GM10248 (cell line): ENCODE results near the gene CCDC81.
A peak's percentile ranks its signal among the peaks of the same experiment; 100 is the strongest.
"Not testable (repeated sequence)": the region's sequence is repeated elsewhere in the genome, so short reads cannot be mapped to it uniquely, and the experiment has no call there.

ENCODE experiments used
- CTCF ChIA-PET: fragments of 300-600 bp; sonication (Branson Sonifier 250); formaldehyde crosslinking; extraction: SDS; loops from one replicate; lab custom pipeline; 2021; ENCODE audit warnings: antibody characterized with exemption; lab: Yijun Ruan, JAX
- POLR2A ChIA-PET: fragments of 350-650 bp; sonication (Branson Sonifier 250); formaldehyde crosslinking; extraction: SDS; loops from one replicate; lab custom pipeline; 2020; ENCODE audit warnings: antibody characterized with exemption; lab: Yijun Ruan, JAX
- DNase-seq: peaks from one replicate; pipeline ENCODE4 v3.0.0; 2012; ENCODE audit errors: extremely low spot score
- CTCF ChIP-seq: IDR thresholded peaks from 2 replicates; pipeline ENCODE4 v1.5.1; 2012; ENCODE audit warnings: mild to moderate bottlenecking, low read depth; ENCODE audit errors: extremely low read depth, missing control alignments, control extremely low read depth

Gene CCDC81

GRCh38 chr11:86415026-86415425, 40.3 kb downstream of the CCDC81 start:
- no peak for DNase-seq
- no peak for TF ChIP-seq CTCF
- CTCF ChIA-PET, result interaction anchor here (1.1 to 1.2 kb wide), 2 partner anchors 17 to 37 kb away, joined by 3 to 4 read pairs; no protein-coding TSS in a partner anchor
- POLR2A ChIA-PET, result no interaction called here

GRCh38 chr11:86416494-86416893, 41.8 kb downstream of the CCDC81 start:
- ChIA-PET CTCF (interaction anchor here (0.9 to 1.1 kb wide), 3 partner anchors 16 to 562 kb away, joined by 3 to 4 read pairs (median 3); partner anchors contain the start of gene CCDC83), POLR2A (no interaction called here)
- TF ChIP-seq CTCF, result no peak
- no peak for DNase-seq

GRCh38 chr11:86416951-86417350, 42.3 kb downstream of the CCDC81 start:
- CTCF ChIA-PET, result interaction anchor here (0.9 to 1.1 kb wide), 3 partner anchors 16 to 562 kb away, joined by 3 to 4 read pairs (median 3); partner anchors contain the start of gene CCDC83
- POLR2A ChIA-PET, DNase-seq: not testable (repeated sequence)

- TF ChIP-seq CTCF, result no peak
- DNase-seq, result no peak
- ChIA-PET CTCF (interaction anchor here (0.8 to 1.4 kb wide), 2 partner anchors 17 to 59 kb away, joined by 3 to 4 read pairs; no protein-coding TSS in a partner anchor), POLR2A (no interaction called here)
Observed at GRCh38 chr11:86418106-86418505, 43.4 kb downstream of the CCDC81 start.

GRCh38 chr11:86418513-86418912, 43.8 kb downstream of the CCDC81 start:
- POLR2A ChIA-PET, result no interaction called here
- DNase-seq, result no peak
- CTCF ChIA-PET, result interaction anchor here (0.8 to 1.4 kb wide), 3 partner anchors 12 to 58 kb away, joined by 3 to 4 read pairs (median 4); no protein-coding TSS in a partner anchor
- TF ChIP-seq CTCF, result no peak

- no peak for DNase-seq
- CTCF ChIA-PET, result interaction anchor here (0.8 to 1.4 kb wide), 4 partner anchors 12 to 58 kb away, joined by 3 to 4 read pairs (median 4); no protein-coding TSS in a partner anchor
- POLR2A ChIA-PET, result no interaction called here
- TF ChIP-seq CTCF, result peak; percentile 7
Observed at GRCh38 chr11:86418917-86419316, 44.2 kb downstream of the CCDC81 start.

GRCh38 chr11:86421946-86422345, 47.3 kb downstream of the CCDC81 start:
- TF ChIP-seq CTCF, result no peak
- CTCF ChIA-PET, result no interaction called here
- POLR2A ChIA-PET, result no interaction called here
- no peak for DNase-seq
